Measurements from ENCODE around the gene RPS17.

DNA sequence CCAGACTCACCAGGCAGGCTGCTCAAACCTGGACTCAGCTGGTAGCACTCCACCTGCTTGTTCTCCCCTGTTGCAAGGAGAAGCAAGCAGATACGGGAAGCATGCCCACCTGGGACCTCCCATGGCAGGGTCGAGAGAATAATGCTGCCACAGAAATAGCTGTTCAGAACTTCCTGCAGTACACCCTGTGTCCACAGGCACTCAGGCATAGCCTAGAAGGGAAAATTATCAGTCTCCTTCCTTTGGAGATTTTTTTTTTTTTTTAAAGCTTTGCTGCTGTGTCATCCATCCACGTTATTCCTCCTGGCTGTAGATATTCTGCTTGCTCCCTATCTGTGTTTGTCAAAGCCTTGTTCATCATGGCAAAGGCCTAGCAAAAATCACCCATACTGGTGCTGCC, 32.7 kb upstream of the RPS17 start:
- TF ChIP-seq, protein P1, sequence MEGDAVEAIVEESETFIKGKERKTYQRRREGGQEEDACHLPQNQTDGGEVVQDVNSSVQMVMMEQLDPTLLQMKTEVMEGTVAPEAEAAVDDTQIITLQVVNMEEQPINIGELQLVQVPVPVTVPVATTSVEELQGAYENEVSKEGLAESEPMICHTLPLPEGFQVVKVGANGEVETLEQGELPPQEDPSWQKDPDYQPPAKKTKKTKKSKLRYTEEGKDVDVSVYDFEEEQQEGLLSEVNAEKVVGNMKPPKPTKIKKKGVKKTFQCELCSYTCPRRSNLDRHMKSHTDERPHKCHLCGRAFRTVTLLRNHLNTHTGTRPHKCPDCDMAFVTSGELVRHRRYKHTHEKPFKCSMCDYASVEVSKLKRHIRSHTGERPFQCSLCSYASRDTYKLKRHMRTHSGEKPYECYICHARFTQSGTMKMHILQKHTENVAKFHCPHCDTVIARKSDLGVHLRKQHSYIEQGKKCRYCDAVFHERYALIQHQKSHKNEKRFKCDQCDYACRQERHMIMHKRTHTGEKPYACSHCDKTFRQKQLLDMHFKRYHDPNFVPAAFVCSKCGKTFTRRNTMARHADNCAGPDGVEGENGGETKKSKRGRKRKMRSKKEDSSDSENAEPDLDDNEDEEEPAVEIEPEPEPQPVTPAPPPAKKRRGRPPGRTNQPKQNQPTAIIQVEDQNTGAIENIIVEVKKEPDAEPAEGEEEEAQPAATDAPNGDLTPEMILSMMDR (conservative IDR thresholded peaks at IDR 0.05; ENCODE audit: low read depth, low read length): no peak
- no peak for TF ChIP-seq EZH2 (IDR thresholded peaks at IDR 0.05; ENCODE audit: borderline replicate concordance, low read depth, low read length, poor library complexity, severe bottlenecking)
